Measurements from ENCODE around the gene THG1L. TPM values are rescaled to one million over a fixed set of nuclear protein-coding genes. Genes with fewer than 3 reads are reported as not detected.
A peak's percentile ranks its signal among the peaks of the same experiment; 100 is the strongest.
"Not testable (repeated sequence)": the region's sequence is repeated elsewhere in the genome, so short reads cannot be mapped to it uniquely, and the experiment has no call there.

THG1L gene
- total and polyA plus RNA-seq, 2 donors (not counting 1 experiment from before 2014, with no cell fraction given): 5.1 to 14.6 TPM

DNA sequence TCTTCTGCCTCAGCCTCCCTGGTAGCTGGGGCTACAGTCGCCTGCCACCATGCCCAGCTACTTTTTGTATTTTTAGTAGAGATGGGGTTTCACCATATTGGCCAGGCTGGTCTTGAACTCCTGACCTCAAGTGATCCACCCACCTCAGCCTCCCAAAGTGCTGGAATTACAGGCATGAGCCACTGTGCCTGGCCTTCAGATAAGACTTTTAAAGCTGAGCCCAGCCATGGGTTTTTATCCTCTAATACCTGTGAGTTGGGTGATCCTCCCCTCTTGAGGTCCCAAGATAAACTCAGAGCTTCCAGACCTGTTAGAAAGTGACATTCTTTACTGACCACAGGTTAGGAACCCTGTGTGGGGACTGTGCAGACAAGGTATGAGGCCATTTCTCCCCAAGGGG, 3.4 kb upstream of the THG1L start:
- H3K27ac ChIP-seq (ENCODE audit: low read length in 2 of 2); POLR2A ChIA-PET; H2AFZ ChIP-seq (ENCODE audit: insufficient read depth, low read depth, low read length, poor library complexity, severe bottlenecking); intact Hi-C loops (cut with micrococcal nuclease); H3K79me2 ChIP-seq (ENCODE audit: control insufficient read depth, insufficient read depth, low read length); H3K27ac Mint-ChIP-seq; H3K36me3 ChIP-seq (replicated peaks in 1 of 2; ENCODE audit: control extremely low read depth in 1 of 2, control insufficient read depth in 1 of 2, extremely low read depth in 1 of 2, insufficient read depth in 2 of 2, low read length in 1 of 2); ATAC-seq (ENCODE audit: low read depth); H3K27me3 Mint-ChIP-seq; H3K9me3 Mint-ChIP-seq (ENCODE audit: insufficient read depth); H3K9ac ChIP-seq (ENCODE audit: low read length); DNase-seq; H3K4me3 Mint-ChIP-seq; H4K20me1 ChIP-seq (ENCODE audit: control insufficient read depth, insufficient read depth, low read length, poor library complexity, severe bottlenecking); H3K9me3 ChIP-seq (ENCODE audit: control extremely low read depth in 1 of 3, control insufficient read depth in 2 of 3, insufficient read depth in 1 of 3, low read length in 2 of 3); H3K4me3 ChIP-seq (ENCODE audit: control extremely low read depth in 1 of 5, extremely low read depth in 1 of 5, insufficient read depth in 1 of 5, low read depth in 2 of 5, low read length in 4 of 5); H3K27me3 ChIP-seq (replicated peaks in 1 of 4; ENCODE audit: control extremely low read depth in 1 of 4, control insufficient read depth in 3 of 4, insufficient read depth in 4 of 4, low read length in 3 of 4); H3K4me2 ChIP-seq (replicated peaks; ENCODE audit: low read depth, low read length, poor library complexity, severe bottlenecking): not testable (repeated sequence)
- H3K4me1 ChIP-seq (ENCODE audit: control insufficient read depth in 2 of 2, insufficient read depth in 2 of 2, low read length in 2 of 2): peaks cover 24 to 29% of the 10 kb centered on the region in 2 donors
- WGBS (ENCODE audit: insufficient coverage): no CpG with 5 or more reads among the region's 1 CpG
- H3K4me1 Mint-ChIP-seq: peaks cover 51% of the 10 kb centered on the region
- CTCF ChIA-PET: interaction anchor here (0.7 to 5.9 kb wide), 6 partner anchors 9 to 296 kb away, joined by 3 to 46 read pairs (median 4); partner anchors contain the start of gene LSM11

DNA sequence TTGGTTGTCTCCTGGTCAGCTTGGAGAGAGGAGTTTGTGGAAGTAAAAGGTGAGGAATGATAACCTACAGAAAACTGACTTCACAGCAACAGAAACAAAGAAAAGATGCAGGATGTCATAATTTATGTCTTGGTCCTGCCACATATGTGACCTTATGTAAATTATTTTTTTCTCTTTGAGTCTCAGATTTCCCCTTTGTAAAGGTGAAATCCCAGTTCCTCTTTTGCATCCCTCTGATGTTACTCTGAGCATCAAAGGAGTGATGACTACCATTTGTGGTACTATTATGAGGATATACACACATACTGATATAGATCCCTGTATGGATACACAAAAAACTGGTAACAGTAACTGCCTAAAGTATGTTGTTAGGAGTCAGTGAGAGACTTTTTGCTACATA, 1.4 kb upstream of the THG1L start:
- H3K4me3 ChIP-seq (ENCODE audit: control extremely low read depth in 1 of 5, extremely low read depth in 1 of 5, insufficient read depth in 1 of 5, low read depth in 2 of 5, low read length in 4 of 5): no peak overlapping the region
- no peak overlapping the region for H3K9ac ChIP-seq (ENCODE audit: low read length)
- ATAC-seq (ENCODE audit: low read depth): peak; percentile 46
- no peaks in the 10 kb centered on the region for H3K79me2 ChIP-seq (ENCODE audit: control insufficient read depth, insufficient read depth, low read length)
- H3K27me3 Mint-ChIP-seq: no peaks in the 10 kb centered on the region
- peak overlapping the region; percentile 73 for H3K4me2 ChIP-seq (replicated peaks; ENCODE audit: low read depth, low read length, poor library complexity, severe bottlenecking)
- peak overlapping the region; percentile 91 for H3K27ac Mint-ChIP-seq
- H4K20me1 ChIP-seq (ENCODE audit: control insufficient read depth, insufficient read depth, low read length, poor library complexity, severe bottlenecking): no peaks in the 10 kb centered on the region
- TF ChIP-seq EZH2 (IDR thresholded peaks at IDR 0.05; ENCODE audit: borderline replicate concordance, insufficient read depth, low read depth, low read length, poor library complexity, severe bottlenecking) (no peak), CTCF (IDR thresholded peaks at IDR 0.05) (no peak)
- H3K4me1 ChIP-seq (ENCODE audit: control insufficient read depth in 2 of 2, insufficient read depth in 2 of 2, low read length in 2 of 2): peaks cover 23 to 27% of the 10 kb centered on the region in 2 donors
- CTCF ChIA-PET: interaction anchor here (0.7 to 5.9 kb wide), 5 partner anchors 11 to 236 kb away, joined by 3 to 46 read pairs (median 3); partner anchors contain the start of gene LSM11
- H3K9me3 ChIP-seq (ENCODE audit: control extremely low read depth in 1 of 3, control insufficient read depth in 2 of 3, insufficient read depth in 1 of 3, low read length in 2 of 3): no peaks in the 10 kb centered on the region
- H3K4me1 Mint-ChIP-seq: peaks cover 43% of the 10 kb centered on the region
- intact Hi-C loops (cut with micrococcal nuclease): loop anchor here (1.0 to 5.0 kb wide), 4 partner anchors 12 to 1477 kb away; partner anchors contain the start of gene RNF145
- H3K27ac ChIP-seq (ENCODE audit: low read length in 2 of 2): peak overlapping the region; percentile 92 to 94
- H3K4me3 Mint-ChIP-seq: peak overlapping the region; percentile 73
- no peak overlapping the region for H2AFZ ChIP-seq (ENCODE audit: insufficient read depth, low read depth, low read length, poor library complexity, severe bottlenecking)
- H3K36me3 ChIP-seq (replicated peaks in 1 of 2; ENCODE audit: control extremely low read depth in 1 of 2, control insufficient read depth in 1 of 2, extremely low read depth in 1 of 2, insufficient read depth in 2 of 2, low read length in 1 of 2): peaks cover 2 to 15% of the 10 kb centered on the region in 2 experiments
- H3K9me3 Mint-ChIP-seq (ENCODE audit: insufficient read depth): no peaks in the 10 kb centered on the region
- no peaks in the 10 kb centered on the region for H3K27me3 ChIP-seq (replicated peaks in 1 of 4; ENCODE audit: control extremely low read depth in 1 of 4, control insufficient read depth in 3 of 4, insufficient read depth in 4 of 4, low read length in 3 of 4)
- POLR2A ChIA-PET: no interaction called here
- peak; percentile 85 for DNase-seq

All from B cell (primary cell).